Measurements from ENCODE around the gene ZSCAN31.
"Not testable (repeated sequence)": the region's sequence is repeated elsewhere in the genome, so short reads cannot be mapped to it uniquely, and the experiment has no call there.

The ZSCAN31 gene

DNA sequence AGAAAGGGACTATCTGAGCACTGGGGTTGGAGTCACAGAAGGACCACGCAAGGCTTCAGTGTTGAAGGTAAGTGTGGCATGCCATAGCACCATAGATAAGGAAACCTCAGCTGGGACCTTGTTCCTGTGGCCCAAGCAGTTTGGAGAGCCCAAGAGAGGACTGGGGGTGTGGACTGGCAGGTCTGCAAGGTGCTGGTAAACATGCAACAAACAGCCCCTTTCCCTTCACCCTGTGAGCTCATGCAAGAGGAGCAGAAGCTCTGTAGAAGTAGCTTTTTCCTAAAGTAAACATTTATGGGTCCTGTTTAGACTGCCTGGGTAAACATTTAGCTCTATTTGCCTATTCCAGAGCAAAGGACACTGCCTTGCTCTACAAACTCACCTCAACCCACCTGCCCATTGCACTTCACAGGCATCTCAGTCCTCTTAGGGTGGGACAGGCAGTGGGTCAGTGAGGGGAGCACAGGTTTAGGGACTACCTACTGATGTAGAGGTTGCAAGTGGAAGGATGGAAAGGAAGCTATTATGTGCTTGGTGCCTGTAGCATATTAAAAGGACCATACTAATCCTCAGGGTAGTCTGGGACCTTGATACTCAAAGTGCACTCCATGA is 12.0 kb downstream of the ZSCAN31 start:
- Histone ChIP-seq H3K4me1 (ENCODE audit: control insufficient read depth in 1 of 2, insufficient read depth in 1 of 2, low read depth in 1 of 2, low read length in 1 of 2) (no peaks in the 10 kb centered on the region), H3K4me3 (ENCODE audit: low read depth in 1 of 2, low read length in 1 of 2) (no peak overlapping the region), H3K9me3 (peaks cover 11% of the 10 kb centered on the region), H3K27me3 (no peaks in the 10 kb centered on the region), H3K36me3 (no peaks in the 10 kb centered on the region), H3K27ac (no peak overlapping the region)
- TF ChIP-seq, protein P1, sequence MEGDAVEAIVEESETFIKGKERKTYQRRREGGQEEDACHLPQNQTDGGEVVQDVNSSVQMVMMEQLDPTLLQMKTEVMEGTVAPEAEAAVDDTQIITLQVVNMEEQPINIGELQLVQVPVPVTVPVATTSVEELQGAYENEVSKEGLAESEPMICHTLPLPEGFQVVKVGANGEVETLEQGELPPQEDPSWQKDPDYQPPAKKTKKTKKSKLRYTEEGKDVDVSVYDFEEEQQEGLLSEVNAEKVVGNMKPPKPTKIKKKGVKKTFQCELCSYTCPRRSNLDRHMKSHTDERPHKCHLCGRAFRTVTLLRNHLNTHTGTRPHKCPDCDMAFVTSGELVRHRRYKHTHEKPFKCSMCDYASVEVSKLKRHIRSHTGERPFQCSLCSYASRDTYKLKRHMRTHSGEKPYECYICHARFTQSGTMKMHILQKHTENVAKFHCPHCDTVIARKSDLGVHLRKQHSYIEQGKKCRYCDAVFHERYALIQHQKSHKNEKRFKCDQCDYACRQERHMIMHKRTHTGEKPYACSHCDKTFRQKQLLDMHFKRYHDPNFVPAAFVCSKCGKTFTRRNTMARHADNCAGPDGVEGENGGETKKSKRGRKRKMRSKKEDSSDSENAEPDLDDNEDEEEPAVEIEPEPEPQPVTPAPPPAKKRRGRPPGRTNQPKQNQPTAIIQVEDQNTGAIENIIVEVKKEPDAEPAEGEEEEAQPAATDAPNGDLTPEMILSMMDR (IDR thresholded peaks at IDR 0.05) = no peak

DNA sequence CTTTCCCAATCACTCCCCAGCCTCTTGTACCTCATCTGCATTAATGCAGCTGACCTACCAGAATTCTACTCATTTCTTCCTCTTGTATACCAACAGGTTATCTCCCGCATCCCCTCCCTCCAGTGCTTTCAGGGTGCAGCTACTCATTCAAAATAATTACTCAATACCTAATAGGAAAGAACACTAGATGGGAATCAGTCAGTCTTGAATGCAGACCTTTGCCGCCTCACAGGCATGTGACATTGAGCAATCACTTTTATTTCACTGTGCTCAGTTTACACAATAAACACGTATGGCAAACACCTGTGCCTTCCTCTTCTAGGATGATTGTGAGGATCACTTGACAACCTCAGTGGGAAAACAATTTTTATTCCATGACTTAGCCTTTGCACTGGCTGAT is 13.3 kb downstream of the ZSCAN31 start:
- Histone ChIP-seq H3K27me3 (no peaks in the 10 kb centered on the region), H3K4me3 (ENCODE audit: low read depth in 1 of 2, low read length in 1 of 2) (no peak overlapping the region), H3K36me3 (no peaks in the 10 kb centered on the region), H3K4me1 (ENCODE audit: control insufficient read depth in 1 of 2, insufficient read depth in 1 of 2, low read depth in 1 of 2, low read length in 1 of 2) (no peaks in the 10 kb centered on the region), H3K9me3 (peaks cover 11% of the 10 kb centered on the region), H3K27ac (no peak overlapping the region)
- TF ChIP-seq, protein P1 (IDR thresholded peaks at IDR 0.05) = no peak

DNA sequence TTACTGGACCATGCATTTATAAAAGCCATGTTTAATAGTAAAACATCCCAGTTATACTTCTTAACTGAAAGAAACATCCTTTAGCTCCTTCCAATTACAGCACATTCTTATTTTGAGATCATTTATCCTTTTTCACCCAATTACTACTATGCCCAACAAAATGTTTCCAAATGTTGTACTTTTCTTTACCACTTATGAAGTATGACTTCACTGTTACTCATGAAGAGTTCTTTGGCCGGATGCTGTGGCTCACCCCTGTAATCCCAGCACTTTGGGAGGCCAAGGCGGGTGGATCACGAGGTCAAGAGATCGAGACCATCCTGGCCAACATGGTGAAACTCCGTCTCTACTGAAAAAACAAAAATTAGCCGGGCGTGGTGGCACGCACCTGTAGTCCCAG is 18.1 kb downstream of the ZSCAN31 start:
- not testable (repeated sequence) for H3K4me3 ChIP-seq (ENCODE audit: low read depth in 1 of 2, low read length in 1 of 2); H3K4me1 ChIP-seq (ENCODE audit: control insufficient read depth in 1 of 2, insufficient read depth in 1 of 2, low read depth in 1 of 2, low read length in 1 of 2); H3K9me3 ChIP-seq; H3K27me3 ChIP-seq; H3K27ac ChIP-seq; H3K36me3 ChIP-seq

DNA sequence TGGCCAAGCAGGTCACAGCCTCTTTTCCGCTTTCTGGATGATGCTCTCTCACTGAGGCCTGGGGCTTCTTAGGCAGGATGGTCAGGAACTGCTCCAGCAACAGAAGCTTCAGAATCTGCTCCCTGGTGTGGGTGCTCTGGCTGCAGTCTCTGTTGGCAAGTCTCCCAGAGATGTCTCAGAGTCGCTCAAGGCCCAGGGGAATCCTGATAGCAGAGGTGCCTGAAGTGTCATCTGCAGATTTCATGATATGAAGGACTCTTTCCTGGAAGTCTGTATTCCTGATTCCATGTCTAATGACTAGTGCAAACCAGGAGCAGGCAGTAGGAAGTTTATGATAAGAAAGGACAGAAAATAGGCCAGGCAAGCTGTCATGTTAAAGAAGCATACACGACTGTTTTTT is 20.3 kb downstream of the ZSCAN31 start:
- TF ChIP-seq, protein P1 (IDR thresholded peaks at IDR 0.05) = no peak
- no peaks in the 10 kb centered on the region for H3K9me3 ChIP-seq
- no peaks in the 10 kb centered on the region for H3K27me3 ChIP-seq
- no peak overlapping the region for H3K27ac ChIP-seq
- no peaks in the 10 kb centered on the region for H3K36me3 ChIP-seq
- no peaks in the 10 kb centered on the region for H3K4me1 ChIP-seq (ENCODE audit: control insufficient read depth in 1 of 2, insufficient read depth in 1 of 2, low read depth in 1 of 2, low read length in 1 of 2)
- H3K4me3 ChIP-seq (ENCODE audit: low read depth in 1 of 2, low read length in 1 of 2) = no peak overlapping the region

DNA sequence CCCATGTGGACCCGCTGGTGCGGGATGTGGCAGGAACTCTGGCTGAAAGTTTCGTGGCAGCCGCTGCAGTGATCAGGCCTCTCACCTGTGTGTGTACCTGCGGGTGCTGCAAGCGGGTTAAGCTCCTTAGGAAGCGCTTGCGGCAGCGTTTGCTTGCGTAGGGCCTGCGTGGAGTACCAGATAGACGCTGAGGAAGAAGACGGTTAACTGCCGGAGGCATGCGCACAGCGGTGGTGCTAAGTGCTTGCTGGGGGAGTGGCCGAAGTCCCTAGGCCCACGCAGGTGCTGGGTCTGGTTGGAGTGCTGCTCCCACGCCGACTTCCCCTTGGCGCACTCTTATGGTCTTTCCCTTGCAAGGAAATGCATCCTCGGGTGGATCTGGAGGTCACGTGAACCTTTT is 23.0 kb downstream of the ZSCAN31 start:
- H3K36me3 ChIP-seq = no peaks in the 10 kb centered on the region
- H3K27me3 ChIP-seq = no peaks in the 10 kb centered on the region
- no peaks in the 10 kb centered on the region for H3K4me1 ChIP-seq (ENCODE audit: control insufficient read depth in 1 of 2, insufficient read depth in 1 of 2, low read depth in 1 of 2, low read length in 1 of 2)
- no peak overlapping the region for H3K4me3 ChIP-seq (ENCODE audit: low read depth in 1 of 2, low read length in 1 of 2)
- H3K27ac ChIP-seq = no peak overlapping the region
- H3K9me3 ChIP-seq = no peaks in the 10 kb centered on the region
- TF ChIP-seq, protein P1 (IDR thresholded peaks at IDR 0.05) = no peak

DNA sequence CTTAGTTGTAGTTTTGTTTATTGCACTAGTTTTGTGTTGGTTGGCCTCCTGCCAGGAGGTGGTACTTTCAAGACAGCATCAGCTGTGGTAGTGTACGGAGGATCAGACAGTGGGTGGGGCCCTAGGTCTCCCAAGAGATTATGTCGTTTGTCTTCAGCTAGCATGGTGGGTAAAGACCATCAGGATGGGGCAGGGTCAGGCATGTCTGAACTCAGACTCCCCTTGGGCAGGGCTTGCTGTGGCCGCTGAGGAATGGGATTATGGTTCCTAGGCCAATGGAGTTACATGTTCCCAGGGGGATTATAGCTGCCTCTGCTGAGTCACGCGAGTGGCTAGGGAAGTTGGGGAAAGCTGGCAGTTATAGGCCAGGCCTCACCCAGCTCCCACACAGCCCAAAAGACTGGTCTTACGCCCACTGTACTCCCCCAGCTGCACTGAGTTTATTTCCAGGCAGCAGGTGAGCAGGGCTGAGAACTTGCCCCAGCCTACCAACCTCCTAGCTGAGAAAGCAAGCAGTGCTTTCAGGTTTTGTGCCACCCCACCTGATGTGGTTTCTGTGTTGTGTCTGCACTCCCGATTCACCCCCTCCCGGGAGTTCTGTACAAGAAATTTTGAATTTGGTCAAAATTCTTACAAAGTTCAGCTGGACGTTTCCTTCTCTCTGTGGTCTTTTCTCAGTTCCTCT is 24.7 kb downstream of the ZSCAN31 start:
- H3K4me3 ChIP-seq (ENCODE audit: low read depth in 1 of 2, low read length in 1 of 2) = no peak overlapping the region
- no peaks in the 10 kb centered on the region for H3K36me3 ChIP-seq
- no peaks in the 10 kb centered on the region for H3K27me3 ChIP-seq
- no peaks in the 10 kb centered on the region for H3K9me3 ChIP-seq
- H3K27ac ChIP-seq = no peak overlapping the region
- TF ChIP-seq, protein P1 (IDR thresholded peaks at IDR 0.05) = no peak
- H3K4me1 ChIP-seq (ENCODE audit: control insufficient read depth in 1 of 2, insufficient read depth in 1 of 2, low read depth in 1 of 2, low read length in 1 of 2) = no peaks in the 10 kb centered on the region

DNA sequence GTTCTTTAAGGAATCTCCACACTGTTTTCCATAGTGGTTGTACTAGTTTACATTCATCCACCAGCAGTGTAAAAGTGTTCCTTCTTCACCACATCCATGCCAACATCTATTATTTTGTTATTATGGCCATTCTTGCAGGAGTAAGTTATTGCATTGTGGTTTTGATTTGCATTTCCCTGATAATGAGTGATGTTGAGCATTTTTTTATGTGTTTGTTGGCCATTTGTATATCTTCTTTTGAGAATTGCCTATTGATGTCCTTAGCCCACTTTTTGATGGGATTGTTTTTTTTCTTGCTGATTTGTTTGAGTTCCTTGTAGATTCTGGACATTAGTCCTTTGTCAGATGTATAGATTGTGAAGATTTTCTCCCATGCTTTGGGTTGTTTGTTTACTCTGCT is 29.6 kb downstream of the ZSCAN31 start:
- H3K9me3 ChIP-seq; H3K4me3 ChIP-seq (ENCODE audit: low read depth in 1 of 2, low read length in 1 of 2); H3K27ac ChIP-seq; H3K4me1 ChIP-seq (ENCODE audit: control insufficient read depth in 1 of 2, insufficient read depth in 1 of 2, low read depth in 1 of 2, low read length in 1 of 2); H3K27me3 ChIP-seq; H3K36me3 ChIP-seq: not testable (repeated sequence)

Measured in neutrophil (primary cell).